HepG2 (cell line): ENCODE data around the gene DARS2. TPM values are rescaled to one million over a fixed set of nuclear protein-coding genes. Genes with fewer than 3 reads are reported as not detected.

ENCODE experiments used
- ATAC-seq: fragments of 200-7000 bp; cut with Tn5 transposase; 3 replicates; pipeline ENCODE4 v1.9.1; 2020; ENCODE audit warnings: mild to moderate bottlenecking, moderate library complexity
- BruUV-seq: library from RNA; stranded (reverse); fragments of 400-500 nt; replicated peaks from 2 replicates; lab custom pipeline; 2021; lab: Mats Ljungman, UMichigan
- CTCF ChIA-PET: fragments of 300-600 bp; formaldehyde crosslinking; extraction: SDS; loops from one replicate; lab custom pipeline; 2021; ENCODE audit warnings: low total read pairs, inconsistent platforms, low intra/inter-chr PET ratio; lab: Yijun Ruan, JAX
- POLR2A ChIA-PET: fragments of 350-600 bp; sonication (Branson Sonifier 250); formaldehyde crosslinking; loops from one replicate; lab custom pipeline; 2020; ENCODE audit warnings: antibody characterized with exemption, inconsistent platforms; lab: Yijun Ruan, JAX
- DNase-seq: peaks from one replicate; pipeline ENCODE4 v3.0.0-alpha.2; 2015; ENCODE audit warnings: low spot score
- FAIRE-seq: peaks from 3 replicates; lab custom pipeline; 2011; peaks lifted over from hg19 to GRCh38; lab: Jason Lieb, UNC
- H2AFZ ChIP-seq: one replicate; pipeline ENCODE4 v1.6.1; 2011; ENCODE audit warnings: low read length, inconsistent platforms
- H3K27ac ChIP-seq: fragments of 300-600 bp; 3 replicates; pipeline ENCODE4 v1.8.0; 2011; ENCODE audit warnings: mixed run types, mild to moderate bottlenecking, mixed read lengths, low read length, inconsistent platforms; ENCODE audit not compliant: insufficient read depth; ENCODE audit errors: extremely low read length
- H3K27me3 ChIP-seq, 2 experiments: fragments of 200-600 bp in 1 of 2; 2 replicates in 1 of 2; 3 replicates in 1 of 2; pipeline versions ENCODE4 v1.6.0 to v1.8.0; 2011; ENCODE audit warnings: low read length in 2 of 2, mild to moderate bottlenecking in 2 of 2, moderate library complexity in 2 of 2, inconsistent platforms in 1 of 2; ENCODE audit not compliant: insufficient read depth in 2 of 2, control insufficient read depth in 1 of 2
- H3K36me3 ChIP-seq, 2 experiments: fragments of 200-600 bp in 1 of 2; replicated peaks in 1 of 2; 2 replicates in 1 of 2; 3 replicates in 1 of 2; pipeline versions ENCODE4 v1.5.1 to v1.8.0; 2011; ENCODE audit warnings: low read length in 2 of 2, inconsistent platforms in 1 of 2; ENCODE audit not compliant: insufficient read depth in 2 of 2, control insufficient read depth in 1 of 2
- H3K4me1 ChIP-seq: 2 replicates; pipeline ENCODE4 v1.5.1; 2012; ENCODE audit warnings: low read length, inconsistent platforms; ENCODE audit not compliant: insufficient read depth
- H3K4me2 ChIP-seq: 2 replicates; pipeline ENCODE4 v1.6.0; 2011; ENCODE audit warnings: low read depth, low read length, inconsistent platforms
- H3K4me3 ChIP-seq, 3 experiments: fragments of 200-600 bp in 1 of 3; sonication (generic), shearing (Covaris generic) in 1 of 3; replicated peaks in 1 of 3; 2 replicates each; pipeline ENCODE4 v1.5.1; 2011 to 2016; ENCODE audit warnings: low read length in 3 of 3, inconsistent platforms in 2 of 3, low read depth in 2 of 3, mild to moderate bottlenecking in 2 of 3, control low read depth in 1 of 3, mixed read lengths in 1 of 3; ENCODE audit not compliant: insufficient read depth in 1 of 3
- H3K79me2 ChIP-seq: one replicate; pipeline ENCODE4 v1.6.1; 2011; ENCODE audit warnings: low read length, inconsistent platforms; ENCODE audit not compliant: insufficient read depth
- H3K9ac ChIP-seq: 2 replicates; pipeline ENCODE4 v1.6.0; 2011; ENCODE audit warnings: mild to moderate bottlenecking, low read depth, low read length, inconsistent platforms; ENCODE audit not compliant: insufficient read depth
- H3K9me3 ChIP-seq: 2 replicates; pipeline ENCODE4 v1.5.1; 2012; ENCODE audit warnings: mild to moderate bottlenecking, low read length
- H4K20me1 ChIP-seq: 2 replicates; pipeline ENCODE4 v1.6.0; 2011; ENCODE audit warnings: inconsistent platforms, mild to moderate bottlenecking, low read length, moderate library complexity; ENCODE audit not compliant: insufficient read depth
- CREM ChIP-seq, 2 experiments: sonication (generic) in 1 of 2; formaldehyde crosslinking in 1 of 2; IDR thresholded peaks; 2 replicates each; pipeline versions ENCODE4 v1.4.0 to v1.6.1; 2016 to 2020; ENCODE audit warnings: antibody characterized with exemption in 1 of 2, mild to moderate bottlenecking in 1 of 2, missing genetic modification reagents in 1 of 2
- DNMT3B ChIP-seq: conservative IDR thresholded peaks from 2 replicates; pipeline ENCODE4 v1.6.1; 2016; ENCODE audit warnings: missing biosample characterization, control low read depth
- DRAP1 ChIP-seq: IDR thresholded peaks from 2 replicates; pipeline ENCODE4 v1.6.1; 2016; ENCODE audit warnings: missing genetic modification reagents, missing compliant biosample characterization
- GLI4 ChIP-seq: sonication (generic); formaldehyde crosslinking; IDR thresholded peaks from 2 replicates; pipeline ENCODE4 v1.5.1; 2020; ENCODE audit warnings: missing genetic modification reagents, mild to moderate bottlenecking, moderate library complexity, borderline replicate concordance
- HMG20A ChIP-seq: IDR thresholded peaks from 2 replicates; pipeline ENCODE4 v1.6.1; 2016; ENCODE audit warnings: borderline replicate concordance
- KDM1A ChIP-seq: IDR thresholded peaks from 2 replicates; pipeline ENCODE4 v1.6.1; 2016; ENCODE audit warnings: missing compliant biosample characterization
- KDM5A ChIP-seq: fragments of 200-600 bp; sonication (generic); IDR thresholded peaks from 2 replicates; pipeline ENCODE4 v1.7.0; 2018; ENCODE audit warnings: antibody characterized with exemption, mild to moderate bottlenecking, low read length, borderline replicate concordance
- RORA ChIP-seq: sonication (generic); formaldehyde crosslinking; IDR thresholded peaks from 2 replicates; pipeline ENCODE4 v1.5.0; 2020; ENCODE audit warnings: mild to moderate bottlenecking, missing genetic modification reagents, moderate library complexity
- TAF1 ChIP-seq: sonication (generic); formaldehyde crosslinking; IDR thresholded peaks from 2 replicates; pipeline ENCODE4 v1.4.0; 2020; ENCODE audit warnings: missing genetic modification reagents
- ZNF775 ChIP-seq: sonication (generic); formaldehyde crosslinking; IDR thresholded peaks from 2 replicates; pipeline ENCODE4 v1.4.0; 2020; ENCODE audit warnings: missing genetic modification reagents, mild to moderate bottlenecking, moderate library complexity, borderline replicate concordance
- WGBS: methylation state at CpG from one replicate; pipeline ENCODE4 v1.1.6; 2017; ENCODE audit warnings: low lambda C conversion rate; 5-methylcytosine and 5-hydroxymethylcytosine counted together
- in situ Hi-C: cut with HindIII; loops from 2 replicates; pipeline ENCODE4 v1.10.0; 2017; ENCODE audit warnings: low pct_unique_long_range_greater_than_20kb; ENCODE audit not compliant: extremely low pct_ligation_motif_present
- intact Hi-C: fragments of 100-400 bp; cut with micrococcal nuclease; formaldehyde crosslinking; loops from one replicate; pipeline ENCODE4 v1.10.0; 2022; ENCODE audit not compliant: unreplicated experiment
- polyA plus RNA-seq, 8 experiments: library from polyadenylated mRNA; depleted of rRNA in 3 of 8; stranded (reverse) in 7 of 8; unstranded in 1 of 8; fragments of >200 nt; fragmentation: Illumina TruSeq in 4 of 8; extraction: Trizol in 4 of 8; gene quantifications; 2 replicates each; pipeline versions ENCODE4 v1.2.1 to v1.2.3, GENCODE V29; 2011 to 2016; ENCODE audit warnings: low read depth in 4 of 8, missing spikeins in 1 of 8, mixed read lengths in 1 of 8; ENCODE audit not compliant: insufficient read depth in 1 of 8
- total RNA-seq, 5 experiments: library from RNA; depleted of rRNA; stranded (reverse); fragments of >200 nt; fragmentation: Illumina TruSeq; extraction: Trizol; gene quantifications; 2 replicates each; pipeline ENCODE4 v1.2.3, GENCODE V29; 2016; ENCODE audit warnings: low read depth in 1 of 5
- TF ChIP-seq, protein P1 (sequence below): sonication (generic); formaldehyde crosslinking; IDR thresholded peaks from 2 replicates; pipeline ENCODE4 v1.5.0; 2020; ENCODE audit warnings: missing genetic modification reagents
- TF ChIP-seq, protein P2 (sequence below): sonication (generic); formaldehyde crosslinking; conservative IDR thresholded peaks from 2 replicates; pipeline ENCODE4 v1.4.0; 2020; ENCODE audit warnings: missing genetic modification reagents

The DARS2 gene
- total and polyA plus RNA-seq, 2 of the 13 experiments (the other 11 are each of a cell fraction or from before 2014, with no cell fraction given) = 17.6 to 27.7 TPM

GRCh38 chr1:173869021-173869359 is 44.5 kb downstream of the DARS2 start:
- Histone ChIP-seq H3K9me3 (no peaks in the 10 kb centered on the region), H3K4me3 (peak overlapping the region; percentile 58 to 98 (median 94)), H3K79me2 (peaks cover 28% of the 10 kb centered on the region)
- ATAC-seq (no peak), FAIRE-seq (no peak)
- intact Hi-C loops = loop anchor here (2.0 to 5.0 kb wide), 2 partner anchors 58 to 154 kb away; partner anchors contain the start of gene RC3H1
- POLR2A ChIA-PET = interaction anchor here (1.0 to 3.9 kb wide), 16 partner anchors 8 to 1154 kb away, joined by 3 to 47 read pairs (median 5); partner anchors contain the start of genes CACYBP, CENPL, DARS2 and MRPS14
- in situ Hi-C loops = loop anchor here (10.0 kb wide), 1 partner anchor 206 kb away; no protein-coding TSS in a partner anchor
- WGBS = 16% methylated on average over 5 of the region's 5 CpGs
- BruUV-seq = no TSS peak
- TF ChIP-seq KDM5A (0 out of 2 replicates have a peak, but pooled peaks have one; percentile 11), CREM (IDR thresholded peaks at IDR 0.05) (no peak), CREM (CRISPR knock-in tag; IDR thresholded peaks at IDR 0.05) (no peak)
- TF ChIP-seq, all 625 proteins: peak for 1
- Histone ChIP-seq H3K4me2 (peak overlapping the region; percentile 88), H3K36me3 (peaks cover 0 to 47% of the 10 kb centered on the region in 2 experiments; a peak in 4 of 5 replicates), H3K27me3 (no peaks in the 10 kb centered on the region; a peak in 1 of 5 replicates), H3K4me1 (peaks cover 45% of the 10 kb centered on the region), H2AFZ (peak overlapping the region; percentile 58), H3K27ac (peak overlapping the region; percentile 84), H4K20me1 (peaks cover 29% of the 10 kb centered on the region), H3K9ac (peak overlapping the region; percentile 84)
- CTCF ChIA-PET = no interaction called here
- no peak for DNase-seq

- FAIRE-seq = no peak
- peaks cover 33% of the 10 kb centered on the region for H3K4me1 ChIP-seq
- in situ Hi-C loops = no loop called here
- H3K79me2 ChIP-seq = peaks cover 27% of the 10 kb centered on the region
- no peak overlapping the region for H3K9ac ChIP-seq
- peaks cover 14% of the 10 kb centered on the region for H4K20me1 ChIP-seq
- H3K4me3 ChIP-seq = no peak overlapping the region
- WGBS = 97% methylated on average over 14 of the region's 15 CpGs
- BruUV-seq = no TSS peak
- H2AFZ ChIP-seq = no peak overlapping the region
- H3K27me3 ChIP-seq = no peaks in the 10 kb centered on the region; a peak in 1 of 5 replicates
- CTCF ChIA-PET = no interaction called here
- POLR2A ChIA-PET = interaction anchor here (3.9 kb wide), 1 partner anchor 47 kb away, joined by 47 read pairs; the partner anchor contains the start of gene SERPINC1
- intact Hi-C loops = no loop called here
- peaks cover 0 to 32% of the 10 kb centered on the region in 2 experiments; a peak in 4 of 5 replicates for H3K36me3 ChIP-seq
- DNase-seq = no peak
- H3K4me2 ChIP-seq = no peak overlapping the region
- no peak overlapping the region for H3K27ac ChIP-seq
- H3K9me3 ChIP-seq = no peaks in the 10 kb centered on the region
- ATAC-seq = no peak
- no peak for TF ChIP-seq DRAP1
- TF ChIP-seq, protein P1, sequence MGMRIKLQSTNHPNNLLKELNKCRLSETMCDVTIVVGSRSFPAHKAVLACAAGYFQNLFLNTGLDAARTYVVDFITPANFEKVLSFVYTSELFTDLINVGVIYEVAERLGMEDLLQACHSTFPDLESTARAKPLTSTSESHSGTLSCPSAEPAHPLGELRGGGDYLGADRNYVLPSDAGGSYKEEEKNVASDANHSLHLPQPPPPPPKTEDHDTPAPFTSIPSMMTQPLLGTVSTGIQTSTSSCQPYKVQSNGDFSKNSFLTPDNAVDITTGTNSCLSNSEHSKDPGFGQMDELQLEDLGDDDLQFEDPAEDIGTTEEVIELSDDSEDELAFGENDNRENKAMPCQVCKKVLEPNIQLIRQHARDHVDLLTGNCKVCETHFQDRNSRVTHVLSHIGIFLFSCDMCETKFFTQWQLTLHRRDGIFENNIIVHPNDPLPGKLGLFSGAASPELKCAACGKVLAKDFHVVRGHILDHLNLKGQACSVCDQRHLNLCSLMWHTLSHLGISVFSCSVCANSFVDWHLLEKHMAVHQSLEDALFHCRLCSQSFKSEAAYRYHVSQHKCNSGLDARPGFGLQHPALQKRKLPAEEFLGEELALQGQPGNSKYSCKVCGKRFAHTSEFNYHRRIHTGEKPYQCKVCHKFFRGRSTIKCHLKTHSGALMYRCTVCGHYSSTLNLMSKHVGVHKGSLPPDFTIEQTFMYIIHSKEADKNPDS = no peak
- TF ChIP-seq GLI4 (CRISPR knock-in tag) = no peak
- no peak for TF ChIP-seq KDM1A (CRISPR knock-in tag)
- TF ChIP-seq ZNF775 = no peak
- TF ChIP-seq RORA (CRISPR knock-in tag) = no peak
- TF ChIP-seq, protein P2, sequence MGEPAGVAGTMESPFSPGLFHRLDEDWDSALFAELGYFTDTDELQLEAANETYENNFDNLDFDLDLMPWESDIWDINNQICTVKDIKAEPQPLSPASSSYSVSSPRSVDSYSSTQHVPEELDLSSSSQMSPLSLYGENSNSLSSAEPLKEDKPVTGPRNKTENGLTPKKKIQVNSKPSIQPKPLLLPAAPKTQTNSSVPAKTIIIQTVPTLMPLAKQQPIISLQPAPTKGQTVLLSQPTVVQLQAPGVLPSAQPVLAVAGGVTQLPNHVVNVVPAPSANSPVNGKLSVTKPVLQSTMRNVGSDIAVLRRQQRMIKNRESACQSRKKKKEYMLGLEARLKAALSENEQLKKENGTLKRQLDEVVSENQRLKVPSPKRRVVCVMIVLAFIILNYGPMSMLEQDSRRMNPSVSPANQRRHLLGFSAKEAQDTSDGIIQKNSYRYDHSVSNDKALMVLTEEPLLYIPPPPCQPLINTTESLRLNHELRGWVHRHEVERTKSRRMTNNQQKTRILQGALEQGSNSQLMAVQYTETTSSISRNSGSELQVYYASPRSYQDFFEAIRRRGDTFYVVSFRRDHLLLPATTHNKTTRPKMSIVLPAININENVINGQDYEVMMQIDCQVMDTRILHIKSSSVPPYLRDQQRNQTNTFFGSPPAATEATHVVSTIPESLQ (CRISPR knock-in tag) = no peak
- no peak for TF ChIP-seq DNMT3B (CRISPR knock-in tag)
- TF ChIP-seq TAF1 = no peak
- TF ChIP-seq HMG20A (CRISPR knock-in tag) = no peak
Observed at GRCh38 chr1:173870252-173871075, 46.0 kb downstream of the DARS2 start.
